H9 (cell line): ENCODE results near the gene ABCB7. TPM values are rescaled to one million over a fixed set of nuclear protein-coding genes. Genes with fewer than 3 reads are reported as not detected.

Experiments
- DNase-seq: peaks from one replicate; pipeline ENCODE4 v3.0.0-alpha.2; 2017
- H2AFZ ChIP-seq: one replicate; pipeline ENCODE4 v1.6.1; 2013; ENCODE audit warnings: mild to moderate bottlenecking, low read length, control low read depth, moderate library complexity
- H2AK5ac ChIP-seq: 2 replicates; pipeline ENCODE4 v1.6.1; 2013; ENCODE audit warnings: low read length, control low read depth, mixed read lengths; ENCODE audit not compliant: insufficient read length
- H2BK120ac ChIP-seq: one replicate; pipeline ENCODE4 v1.6.1; 2013; ENCODE audit warnings: low read depth, mild to moderate bottlenecking, low read length, control low read depth, inconsistent platforms; ENCODE audit not compliant: poor library complexity, severe bottlenecking
- H2BK12ac ChIP-seq: 2 replicates; pipeline ENCODE4 v1.6.1; 2013; ENCODE audit warnings: low read length, control low read depth, mixed read lengths, low read depth; ENCODE audit not compliant: insufficient read length
- H2BK15ac ChIP-seq: 2 replicates; pipeline ENCODE4 v1.6.1; 2013; ENCODE audit warnings: low read depth, low read length, control low read depth
- H2BK20ac ChIP-seq: one replicate; pipeline ENCODE4 v1.6.1; 2013; ENCODE audit warnings: low read depth, mild to moderate bottlenecking, low read length, control low read depth, inconsistent platforms; ENCODE audit not compliant: poor library complexity, severe bottlenecking
- H2BK5ac ChIP-seq: 2 replicates; pipeline ENCODE4 v1.6.1; 2013; ENCODE audit warnings: low read length, control low read depth, mixed read lengths; ENCODE audit not compliant: insufficient read length
- H3K14ac ChIP-seq: 2 replicates; pipeline ENCODE4 v1.6.1; 2013; ENCODE audit warnings: low read length, control low read depth; ENCODE audit not compliant: insufficient read depth
- H3K18ac ChIP-seq: 2 replicates; pipeline ENCODE4 v1.6.1; 2013; ENCODE audit warnings: low read depth, mild to moderate bottlenecking, mixed read lengths, low read length, control low read depth; ENCODE audit not compliant: insufficient read length
- H3K23ac ChIP-seq: 2 replicates; pipeline ENCODE4 v1.6.1; 2013; ENCODE audit warnings: low read length, control low read depth, mixed read lengths, low read depth; ENCODE audit not compliant: insufficient read length
- H3K23me2 ChIP-seq: 2 replicates; pipeline ENCODE4 v1.6.1; 2013; ENCODE audit warnings: low read depth, mild to moderate bottlenecking, mixed read lengths, low read length, control low read depth; ENCODE audit not compliant: insufficient read length, poor library complexity, severe bottlenecking
- H3K27ac ChIP-seq: 2 replicates; pipeline ENCODE4 v1.5.1; 2013; ENCODE audit warnings: low read length, control low read depth, mixed read lengths, low read depth; ENCODE audit not compliant: insufficient read length
- H3K27me3 ChIP-seq: 2 replicates; pipeline ENCODE4 v1.6.1; 2013; ENCODE audit warnings: low read length, control low read depth, inconsistent platforms; ENCODE audit not compliant: insufficient read depth
- H3K4ac ChIP-seq: 2 replicates; pipeline ENCODE4 v1.6.1; 2013; ENCODE audit warnings: low read depth, mild to moderate bottlenecking, control low read depth, inconsistent platforms, low read length, moderate library complexity
- H3K4me1 ChIP-seq: 2 replicates; pipeline ENCODE4 v1.6.1; 2013; ENCODE audit warnings: low read length, control low read depth, inconsistent platforms; ENCODE audit not compliant: insufficient read depth
- H3K4me2 ChIP-seq: 2 replicates; pipeline ENCODE4 v1.6.1; 2013; ENCODE audit warnings: low read length, control low read depth, mixed read lengths; ENCODE audit not compliant: insufficient read length, insufficient read depth
- H3K56ac ChIP-seq: 2 replicates; pipeline ENCODE4 v1.6.1; 2013; ENCODE audit warnings: low read depth, mild to moderate bottlenecking, mixed read lengths, low read length, control low read depth; ENCODE audit not compliant: insufficient read length
- H3K79me1 ChIP-seq: 2 replicates; pipeline ENCODE4 v1.6.1; 2013; ENCODE audit warnings: low read depth, mild to moderate bottlenecking, moderate library complexity, low read length, control low read depth, inconsistent platforms; ENCODE audit not compliant: insufficient read depth, poor library complexity, severe bottlenecking
- H3K79me2 ChIP-seq: 2 replicates; pipeline ENCODE4 v1.6.1; 2013; ENCODE audit warnings: low read length, control low read depth, inconsistent platforms; ENCODE audit not compliant: insufficient read depth
- H3K9ac ChIP-seq: 2 replicates; pipeline ENCODE4 v1.6.1; 2013; ENCODE audit warnings: low read length, control low read depth, mixed read lengths; ENCODE audit not compliant: insufficient read length; ENCODE audit errors: extremely low read depth
- H3K9me3 ChIP-seq: one replicate; pipeline ENCODE4 v1.6.1; 2013; ENCODE audit warnings: low read depth, low read length, inconsistent platforms; ENCODE audit not compliant: control insufficient read depth
- H3T11ph ChIP-seq: one replicate; pipeline ENCODE4 v1.6.1; 2013; ENCODE audit warnings: mild to moderate bottlenecking, low read length, control low read depth, inconsistent platforms
- H4K20me1 ChIP-seq: one replicate; pipeline ENCODE4 v1.6.1; 2013; ENCODE audit not compliant: control insufficient read depth, insufficient read length, insufficient read depth
- H4K5ac ChIP-seq: 2 replicates; pipeline ENCODE4 v1.6.1; 2013; ENCODE audit warnings: low read depth, mild to moderate bottlenecking, mixed read lengths, low read length, control low read depth; ENCODE audit not compliant: insufficient read length
- H4K8ac ChIP-seq: replicated peaks from 2 replicates; pipeline ENCODE4 v1.6.1; 2013; ENCODE audit warnings: low read length, control low read depth, mixed read lengths, low read depth; ENCODE audit not compliant: insufficient read length
- H4K91ac ChIP-seq: 2 replicates; pipeline ENCODE4 v1.6.1; 2013; ENCODE audit warnings: low read depth, mild to moderate bottlenecking, moderate library complexity, mixed read lengths, low read length, control low read depth; ENCODE audit not compliant: insufficient read length
- H3K27ac Mint-ChIP-seq, 3 experiments: 2 replicates in 2 of 3; 3 replicates in 1 of 3; pipeline ENCODE4 v1.8.0; 2020 to 2021; ENCODE audit warnings: mixed read lengths in 3 of 3, mild to moderate bottlenecking in 1 of 3, moderate library complexity in 1 of 3
- H3K27me3 Mint-ChIP-seq: 2 replicates; pipeline ENCODE4 v1.8.0; 2021; ENCODE audit warnings: low read depth, mild to moderate bottlenecking, moderate library complexity, mixed read lengths
- H3K36me3 Mint-ChIP-seq, 3 experiments: 2 replicates in 2 of 3; 3 replicates in 1 of 3; pipeline ENCODE4 v1.8.0; 2020 to 2021; ENCODE audit warnings: low read depth in 3 of 3, mixed read lengths in 3 of 3; ENCODE audit not compliant: insufficient read depth in 1 of 3
- H3K4me1 Mint-ChIP-seq, 2 experiments: 2 replicates each; pipeline ENCODE4 v1.8.0; 2020; ENCODE audit warnings: mixed read lengths in 2 of 2
- H3K4me3 Mint-ChIP-seq, 2 experiments: 2 replicates in 1 of 2; 3 replicates in 1 of 2; pipeline ENCODE4 v1.8.0; 2020 to 2021; ENCODE audit warnings: mild to moderate bottlenecking in 2 of 2, mixed read lengths in 2 of 2, moderate library complexity in 1 of 2
- H3K9me3 Mint-ChIP-seq, 2 experiments: 2 replicates in 1 of 2; 3 replicates in 1 of 2; pipeline ENCODE4 v1.8.0; 2020; ENCODE audit warnings: mild to moderate bottlenecking in 2 of 2, mixed read lengths in 2 of 2, moderate library complexity in 1 of 2
- WGBS: extraction: QIAGEN DNeasy Blood & Tissue Kit; methylation state at CpG from one replicate; pipeline ENCODE4 v1.1.7; 2013; ENCODE audit warnings: missing lambda C conversion rate, low lambda C conversion rate, mixed read lengths; ENCODE audit not compliant: insufficient read length; ENCODE audit errors: extremely low coverage; 5-methylcytosine and 5-hydroxymethylcytosine counted together
- total RNA-seq: library from RNA; stranded (reverse); gene quantifications from 2 replicates; pipeline ENCODE4 v1.2.1, GENCODE V29; 2021
- TF ChIP-seq, protein P1 (sequence below): fragments of 200-600 bp; sonication (generic); conservative IDR thresholded peaks from 3 replicates; pipeline ENCODE4 v1.8.0; 2021; ENCODE audit warnings: antibody characterized with exemption, mild to moderate bottlenecking

The ABCB7 gene
- total RNA-seq, 1 experiment from 2014 or later, result 40.8 TPM

DNA sequence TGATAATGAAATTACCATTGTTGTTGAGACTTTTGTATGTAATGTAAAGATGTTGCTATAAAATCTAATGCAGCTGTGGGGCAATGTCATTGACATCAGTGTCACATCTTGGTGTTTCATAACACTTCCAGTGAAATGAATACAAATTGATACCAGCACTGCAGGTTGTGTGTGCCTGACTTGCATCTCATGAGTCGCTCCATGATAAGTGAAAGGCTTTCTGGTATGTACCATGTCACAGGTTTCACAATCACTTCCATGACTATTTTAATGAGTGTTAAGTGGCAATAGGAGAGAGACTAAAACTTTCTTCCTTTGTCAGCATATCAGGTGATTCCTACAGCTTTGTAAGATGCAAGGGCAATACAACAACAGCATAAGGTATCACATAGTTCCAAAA lies 94.4 kb downstream of the ABCB7 start:
- Histone ChIP-seq H3K4ac (no peak overlapping the region), H3K4me2 (no peak overlapping the region), H4K20me1 (no peaks in the 10 kb centered on the region), H3K56ac (no peak overlapping the region), H3K14ac (no peak overlapping the region), H2AK5ac (no peak overlapping the region), H4K8ac (no peak overlapping the region), H3K79me1 (no peaks in the 10 kb centered on the region), H3K9me3 (peaks cover 21% of the 10 kb centered on the region), H3K27me3 (no peaks in the 10 kb centered on the region), H2BK20ac (no peak overlapping the region), H3K4me1 (no peaks in the 10 kb centered on the region), H2BK5ac (no peak overlapping the region), H4K91ac (no peak overlapping the region), H3K23ac (no peak overlapping the region), H2BK15ac (no peak overlapping the region), H3T11ph (no peak overlapping the region), H4K5ac (no peak overlapping the region), H2AFZ (no peak overlapping the region), H3K18ac (no peak overlapping the region), H3K79me2 (no peaks in the 10 kb centered on the region), H2BK12ac (no peak overlapping the region), H3K23me2 (no peaks in the 10 kb centered on the region), H2BK120ac (no peak overlapping the region), H3K27ac (no peak overlapping the region), H3K9ac (no peak overlapping the region)
- Mint-ChIP-seq H3K27me3 (no peaks in the 10 kb centered on the region), H3K4me1 (no peaks in the 10 kb centered on the region), H3K9me3 (peaks cover 38 to 51% of the 10 kb centered on the region in 2 experiments), H3K27ac (no peak overlapping the region), H3K4me3 (no peak overlapping the region), H3K36me3 (peaks cover 0 to 15% (median 7%) of the 10 kb centered on the region in 3 experiments; a peak in 3 of 7 replicates)
- WGBS, result no CpG with 5 or more reads among the region's 1 CpG
- TF ChIP-seq, protein P1, sequence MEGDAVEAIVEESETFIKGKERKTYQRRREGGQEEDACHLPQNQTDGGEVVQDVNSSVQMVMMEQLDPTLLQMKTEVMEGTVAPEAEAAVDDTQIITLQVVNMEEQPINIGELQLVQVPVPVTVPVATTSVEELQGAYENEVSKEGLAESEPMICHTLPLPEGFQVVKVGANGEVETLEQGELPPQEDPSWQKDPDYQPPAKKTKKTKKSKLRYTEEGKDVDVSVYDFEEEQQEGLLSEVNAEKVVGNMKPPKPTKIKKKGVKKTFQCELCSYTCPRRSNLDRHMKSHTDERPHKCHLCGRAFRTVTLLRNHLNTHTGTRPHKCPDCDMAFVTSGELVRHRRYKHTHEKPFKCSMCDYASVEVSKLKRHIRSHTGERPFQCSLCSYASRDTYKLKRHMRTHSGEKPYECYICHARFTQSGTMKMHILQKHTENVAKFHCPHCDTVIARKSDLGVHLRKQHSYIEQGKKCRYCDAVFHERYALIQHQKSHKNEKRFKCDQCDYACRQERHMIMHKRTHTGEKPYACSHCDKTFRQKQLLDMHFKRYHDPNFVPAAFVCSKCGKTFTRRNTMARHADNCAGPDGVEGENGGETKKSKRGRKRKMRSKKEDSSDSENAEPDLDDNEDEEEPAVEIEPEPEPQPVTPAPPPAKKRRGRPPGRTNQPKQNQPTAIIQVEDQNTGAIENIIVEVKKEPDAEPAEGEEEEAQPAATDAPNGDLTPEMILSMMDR, result no peak
- DNase-seq, result no peak
